ENCODE results near the gene NUP210L. TPM values are rescaled to one million over a fixed set of nuclear protein-coding genes. Genes with fewer than 3 reads are reported as not detected.
"Not testable (repeated sequence)": the region's sequence is repeated elsewhere in the genome, so short reads cannot be mapped to it uniquely, and the experiment has no call there.

NUP210L gene
- total and polyA plus RNA-seq, 9 donors, result 0.07 to 0.10 TPM; not detected in 7

GRCh38 chr1:154075746-154076145, 79.1 kb downstream of the NUP210L start:
- Histone ChIP-seq H3K27me3 (no peaks in the 10 kb centered on the region), H3K4me1 (ENCODE audit: insufficient read depth) (no peaks in the 10 kb centered on the region), H3K27ac (no peak overlapping the region), H3K9me3 (no peaks in the 10 kb centered on the region), H3K36me3 (no peaks in the 10 kb centered on the region), H3K4me3 (no peak overlapping the region)
- intact Hi-C loops (cut with DNase I), result no loop called here
- 71 to 85% (median 81%) methylated on average over 2 of the region's 2 CpGs for WGBS, 3 donors
- TF ChIP-seq POLR2A (IDR thresholded peaks at IDR 0.05) (no peak), EP300 (IDR thresholded peaks at IDR 0.05) (no peak), CTCF (IDR thresholded peaks at IDR 0.05) (no peak)
- DNase-seq, result no peak

GRCh38 chr1:154062309-154062708, 92.6 kb downstream of the NUP210L start:
- H3K4me1 ChIP-seq (ENCODE audit: insufficient read depth), result no peaks in the 10 kb centered on the region
- no peak for DNase-seq
- H3K36me3 ChIP-seq, result no peaks in the 10 kb centered on the region
- TF ChIP-seq EP300 (IDR thresholded peaks at IDR 0.05) (no peak), CTCF (IDR thresholded peaks at IDR 0.05) (no peak), POLR2A (IDR thresholded peaks at IDR 0.05) (no peak)
- no peak overlapping the region for H3K4me3 ChIP-seq
- no peaks in the 10 kb centered on the region for H3K27me3 ChIP-seq
- H3K9me3 ChIP-seq, result no peaks in the 10 kb centered on the region
- H3K27ac ChIP-seq, result no peak overlapping the region
- WGBS, 3 donors, result 76 to 88% (median 80%) methylated on average over 1 of the region's 1 CpG
- intact Hi-C loops (cut with DNase I), result no loop called here

- H3K4me3 ChIP-seq; H3K27me3 ChIP-seq; H3K4me1 ChIP-seq (ENCODE audit: insufficient read depth); H3K36me3 ChIP-seq; intact Hi-C loops (cut with DNase I); DNase-seq; H3K9me3 ChIP-seq; H3K27ac ChIP-seq: not testable (repeated sequence)
- 43 to 78% (median 74%) methylated on average over 4 of the region's 4 CpGs for WGBS, 3 donors
Observed at GRCh38 chr1:154047436-154047835, 107.4 kb downstream of the NUP210L start.

DNA sequence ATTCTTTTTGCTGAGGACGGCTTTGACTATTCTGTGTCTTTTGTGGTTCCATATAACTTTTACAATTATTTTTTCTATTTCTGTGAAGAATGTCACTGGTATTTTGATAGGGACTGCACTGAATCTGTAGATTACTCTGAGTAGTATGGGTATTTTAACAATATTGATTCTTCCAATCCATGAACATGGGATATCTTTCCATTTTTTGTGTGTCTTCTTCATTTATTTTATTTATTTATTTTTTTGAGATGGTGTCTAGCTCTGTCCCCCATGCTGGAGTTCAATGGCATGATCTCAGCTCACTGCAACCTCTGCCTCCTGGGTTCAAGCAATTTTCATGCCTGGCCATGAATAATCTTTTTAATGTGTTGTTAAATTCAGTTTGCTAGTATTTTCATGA, 121.2 kb downstream of the NUP210L start:
- intact Hi-C loops (cut with DNase I); H3K36me3 ChIP-seq; H3K4me3 ChIP-seq; H3K4me1 ChIP-seq (ENCODE audit: insufficient read depth); H3K27ac ChIP-seq; H3K9me3 ChIP-seq; H3K27me3 ChIP-seq; DNase-seq: not testable (repeated sequence)
- WGBS, 3 donors, result 88 to 97% (median 94%) methylated on average over 1 of the region's 1 CpG

DNA sequence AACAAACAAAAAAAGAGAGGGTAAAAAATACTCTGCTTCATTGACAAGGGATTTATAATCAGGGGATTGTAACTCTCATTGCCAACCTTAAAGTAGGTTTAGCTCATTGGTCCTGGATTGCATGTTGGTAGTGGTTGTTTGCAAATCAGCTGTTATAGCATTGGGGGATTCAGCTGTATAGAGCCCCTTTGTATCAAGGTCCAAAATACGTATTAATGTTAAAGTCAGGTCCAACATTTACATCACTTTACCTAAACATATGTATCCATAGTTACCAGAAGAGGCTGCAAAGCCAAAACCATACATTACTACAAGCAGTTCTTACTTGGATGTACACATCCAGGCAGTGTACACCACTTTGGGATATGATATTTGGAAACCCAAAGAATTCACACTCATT, 134.9 kb downstream of the NUP210L start:
- no peak for DNase-seq
- Histone ChIP-seq H3K27me3 (no peaks in the 10 kb centered on the region), H3K36me3 (no peaks in the 10 kb centered on the region), H3K4me1 (ENCODE audit: insufficient read depth) (no peaks in the 10 kb centered on the region), H3K9me3 (no peaks in the 10 kb centered on the region), H3K4me3 (no peak overlapping the region), H3K27ac (no peak overlapping the region)
- intact Hi-C loops (cut with DNase I), result no loop called here
- no peak for TF ChIP-seq CTCF (IDR thresholded peaks at IDR 0.05)
- TF ChIP-seq POLR2A (IDR thresholded peaks at IDR 0.05), result no peak
- no peak for TF ChIP-seq EP300 (IDR thresholded peaks at IDR 0.05)
- 78 to 100% (median 89%) methylated on average over 1 of the region's 1 CpG for WGBS, 3 donors

DNA sequence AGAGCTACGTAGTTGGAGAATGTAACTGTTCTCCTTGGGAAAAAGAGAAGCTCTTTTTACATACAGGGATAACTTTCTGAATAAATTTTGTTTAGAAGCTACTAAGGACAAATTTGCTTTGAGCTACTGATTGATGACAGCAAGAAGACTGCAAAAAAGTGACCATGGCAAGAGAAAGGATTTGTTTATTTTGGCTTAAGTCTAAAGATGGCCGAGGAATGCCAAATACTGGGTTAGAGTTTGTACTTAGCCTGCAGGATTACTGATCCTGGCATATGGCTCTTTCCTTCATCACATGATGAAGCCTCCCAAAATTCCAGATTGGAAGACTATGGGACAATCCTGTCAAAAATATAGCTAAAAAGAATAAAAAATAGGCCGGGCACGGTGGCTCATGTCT, 135.6 kb downstream of the NUP210L start:
- no peak overlapping the region for H3K27ac ChIP-seq
- H3K27me3 ChIP-seq, result no peaks in the 10 kb centered on the region
- intact Hi-C loops (cut with DNase I), result no loop called here
- no peak overlapping the region for H3K4me3 ChIP-seq
- no peaks in the 10 kb centered on the region for H3K9me3 ChIP-seq
- WGBS, 3 donors, result 55 to 63% (median 56%) methylated on average over 4 of the region's 4 CpGs
- no peak for DNase-seq
- H3K36me3 ChIP-seq, result no peaks in the 10 kb centered on the region
- H3K4me1 ChIP-seq (ENCODE audit: insufficient read depth), result no peaks in the 10 kb centered on the region
- no peak for TF ChIP-seq EP300 (IDR thresholded peaks at IDR 0.05)
- no peak for TF ChIP-seq POLR2A (IDR thresholded peaks at IDR 0.05)
- no peak for TF ChIP-seq CTCF (IDR thresholded peaks at IDR 0.05)
